T-helper 17 cell (primary cell): ENCODE data around the gene PMVK. TPM values are rescaled to one million over a fixed set of nuclear protein-coding genes. Genes with fewer than 3 reads are reported as not detected.

Source experiments
- ATAC-seq: fragments of 150-1000 bp; cut with Tn5 transposase; 2 replicates; pipeline ENCODE4 v1.10.0; 2021; ENCODE audit warnings: mild to moderate bottlenecking, moderate library complexity
- DNase-seq, 3 donors: peaks; one replicate each; pipeline versions ENCODE4 v3.0.0 to v3.0.0-alpha.2; 2020 to 2021
- H3K9me3 ChIP-seq: one replicate; pipeline ENCODE4 v1.7.0; 2013; ENCODE audit warnings: low read length, mild to moderate bottlenecking; ENCODE audit not compliant: control insufficient read depth, poor library complexity, severe bottlenecking
- H3K27ac Mint-ChIP-seq: one replicate; pipeline ENCODE4 v1.8.0; 2022; ENCODE audit warnings: mild to moderate bottlenecking, moderate library complexity, mixed read lengths
- H3K27me3 Mint-ChIP-seq: one replicate; pipeline ENCODE4 v1.8.0; 2022; ENCODE audit warnings: mixed read lengths
- H3K36me3 Mint-ChIP-seq: one replicate; pipeline ENCODE4 v1.8.0; 2022; ENCODE audit warnings: low read depth, mixed read lengths
- H3K4me1 Mint-ChIP-seq: one replicate; pipeline ENCODE4 v1.8.0; 2022; ENCODE audit warnings: mild to moderate bottlenecking, mixed read lengths
- H3K4me3 Mint-ChIP-seq: one replicate; pipeline ENCODE4 v1.8.0; 2022; ENCODE audit warnings: mild to moderate bottlenecking, moderate library complexity, mixed read lengths
- total RNA-seq, 4 donors: library from RNA in 2 of 4; stranded (reverse) in 2 of 4; gene quantifications; one replicate each; pipeline ENCODE4 v1.2.3 and lab custom pipeline; 2022 to 2026

The PMVK gene
- total RNA-seq, 2 donors from 2014 or later: 19.0 to 19.9 TPM

DNA sequence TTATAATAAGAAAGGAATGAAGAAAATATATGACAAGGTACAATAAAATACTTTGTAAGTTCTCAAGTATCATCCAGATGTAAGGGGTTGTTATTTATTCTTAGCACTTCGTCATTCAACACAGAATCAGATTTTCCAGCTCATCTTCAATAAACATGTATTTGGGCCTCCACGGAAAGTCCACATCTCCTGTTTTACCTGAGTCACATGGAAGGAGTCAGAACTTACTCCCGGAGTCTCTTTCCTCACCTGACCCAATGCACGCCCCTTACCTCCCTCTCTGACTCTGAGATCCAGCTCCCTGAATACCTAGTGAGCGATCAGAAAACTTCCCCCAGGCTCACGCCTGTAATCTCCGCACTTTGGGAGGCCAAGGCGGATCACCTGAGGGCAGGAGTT is 1.5 kb upstream of the PMVK start:
- Mint-ChIP-seq H3K27me3 (no peaks in the 10 kb centered on the region), H3K4me3 (peak overlapping the region; percentile 99), H3K27ac (peak overlapping the region; percentile 100), H3K4me1 (peaks cover 68% of the 10 kb centered on the region), H3K36me3 (peaks cover 2% of the 10 kb centered on the region)
- DNase-seq (no peak), ATAC-seq (no peak)
- no peaks in the 10 kb centered on the region for H3K9me3 ChIP-seq

DNA sequence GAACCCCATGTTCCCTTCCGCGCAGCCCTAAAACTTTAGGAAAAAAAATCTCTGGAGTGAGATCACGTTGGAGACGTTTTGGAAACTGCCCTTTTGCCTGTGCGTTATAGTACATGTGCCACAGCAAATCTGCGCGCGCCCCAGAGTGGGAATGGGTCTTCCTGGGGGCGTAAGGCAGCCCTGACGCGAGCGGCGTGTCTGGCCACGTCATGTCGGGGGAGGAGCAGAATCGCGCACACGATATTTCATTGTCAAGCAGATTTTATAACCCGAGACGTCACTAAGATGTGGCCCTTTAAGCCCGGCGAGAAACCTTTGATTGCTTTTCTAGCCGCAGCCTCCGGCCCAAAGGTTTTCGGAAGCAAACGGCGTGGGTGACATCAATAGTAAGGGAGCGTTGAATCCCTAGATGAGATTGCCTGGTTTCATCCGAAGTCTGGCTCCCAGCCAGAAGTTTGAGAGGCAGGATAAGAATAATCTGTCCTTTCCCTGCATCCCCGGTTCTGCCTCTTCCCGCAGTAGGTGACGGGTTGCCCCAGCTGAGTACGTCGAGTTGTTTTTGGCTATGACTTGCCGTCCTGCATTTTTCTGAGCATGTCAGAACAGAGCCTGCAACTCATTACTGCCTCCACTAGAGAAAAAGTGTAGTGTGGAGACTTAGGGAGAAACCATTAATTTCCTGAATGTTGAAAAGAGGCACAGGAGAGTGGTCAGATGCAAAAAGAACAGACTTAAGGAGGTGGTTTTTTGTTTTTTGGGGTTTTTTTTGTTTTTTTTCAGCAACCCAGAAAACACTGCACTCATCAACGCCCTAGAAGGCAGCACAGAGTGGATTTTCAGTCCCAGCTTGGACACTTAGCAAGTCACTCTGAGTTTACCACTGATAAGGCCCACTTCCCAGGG is 817 bp upstream of the PMVK start:
- Mint-ChIP-seq H3K27ac (peak overlapping the region; percentile 100), H3K36me3 (peaks cover 2% of the 10 kb centered on the region), H3K27me3 (no peaks in the 10 kb centered on the region), H3K4me1 (peaks cover 64% of the 10 kb centered on the region), H3K4me3 (peak overlapping the region; percentile 99)
- no peaks in the 10 kb centered on the region for H3K9me3 ChIP-seq
- DNase-seq (peak; percentile 80 to 86 (median 82)), ATAC-seq (peak; percentile 77)

DNA sequence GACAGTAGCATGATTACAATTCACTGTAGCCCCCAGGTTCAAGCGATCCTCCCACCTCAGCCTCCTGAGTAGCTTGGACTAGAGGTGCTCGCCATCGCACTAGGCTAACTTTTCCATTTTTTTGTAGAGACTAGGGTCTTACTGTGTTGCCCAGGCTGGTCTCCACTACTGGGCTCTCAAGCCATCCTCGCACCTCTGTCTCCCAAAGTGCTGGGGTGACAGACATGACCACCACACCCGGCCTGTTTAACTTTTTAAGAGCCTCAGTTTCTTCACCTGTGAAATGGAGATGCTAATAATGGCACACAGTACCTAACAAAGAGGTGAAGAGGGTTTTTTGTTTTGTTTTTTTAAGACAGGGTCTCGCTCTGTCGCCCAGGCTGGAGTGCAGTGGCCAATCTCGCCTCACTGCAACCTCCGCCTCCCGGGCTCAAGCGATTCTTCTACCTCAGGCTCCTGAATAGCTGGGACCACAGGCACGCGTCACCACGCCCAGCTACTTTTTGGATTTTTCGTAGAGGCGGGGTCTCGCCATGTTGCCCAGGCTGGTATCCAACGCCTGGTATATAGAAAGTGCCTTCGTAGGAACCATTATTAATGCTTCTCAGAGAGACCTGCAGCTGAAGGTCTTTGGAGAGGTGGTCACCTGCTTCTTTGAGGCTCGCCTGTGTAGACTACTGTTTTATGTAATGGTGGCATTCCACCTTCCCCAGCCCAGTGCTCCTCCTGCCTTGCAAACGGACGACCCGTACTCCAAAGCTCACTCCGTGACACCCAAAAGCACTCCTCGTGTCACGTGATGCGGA is 567 bp downstream of the PMVK start:
- Mint-ChIP-seq H3K27me3 (no peaks in the 10 kb centered on the region), H3K4me1 (peaks cover 51% of the 10 kb centered on the region), H3K4me3 (peak overlapping the region; percentile 99), H3K27ac (peak overlapping the region; percentile 100), H3K36me3 (peaks cover 2% of the 10 kb centered on the region)
- ATAC-seq: peak; percentile 0
- no peak for DNase-seq
- no peaks in the 10 kb centered on the region for H3K9me3 ChIP-seq

DNA sequence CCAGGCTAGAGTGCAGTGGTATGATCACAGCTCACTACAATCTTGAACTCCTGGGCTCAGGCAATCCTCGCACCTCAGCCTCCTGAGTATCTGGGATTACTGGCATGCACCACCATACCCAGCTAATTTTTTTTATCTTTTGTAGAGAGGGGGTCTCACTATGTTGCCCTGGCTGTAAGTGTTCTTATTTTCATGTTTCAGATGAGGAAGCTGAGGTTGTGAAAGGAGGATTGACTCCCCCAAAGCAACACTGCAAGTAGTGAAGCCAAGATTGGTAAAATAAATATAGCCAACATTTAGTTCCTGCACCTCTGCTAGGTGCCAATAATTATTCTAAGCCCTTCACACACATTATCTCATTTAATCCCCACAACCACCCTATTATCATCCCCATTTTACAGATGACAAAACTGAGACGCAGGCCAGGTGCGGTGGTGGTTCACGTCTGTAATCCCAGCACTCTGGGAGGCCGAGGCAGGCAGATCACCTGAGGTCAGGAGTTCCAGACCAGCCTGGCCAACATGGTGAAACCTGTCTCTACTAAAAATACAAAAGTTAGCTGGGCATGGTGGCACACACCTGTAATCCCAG is 2.1 kb downstream of the PMVK start:
- H3K27me3 Mint-ChIP-seq: no peaks in the 10 kb centered on the region
- peak overlapping the region; percentile 31 for H3K4me3 Mint-ChIP-seq
- ATAC-seq: no peak
- H3K4me1 Mint-ChIP-seq: peaks cover 41% of the 10 kb centered on the region
- peaks cover 2% of the 10 kb centered on the region for H3K36me3 Mint-ChIP-seq
- DNase-seq: no peak
- peak overlapping the region; percentile 100 for H3K27ac Mint-ChIP-seq
- no peaks in the 10 kb centered on the region for H3K9me3 ChIP-seq

DNA sequence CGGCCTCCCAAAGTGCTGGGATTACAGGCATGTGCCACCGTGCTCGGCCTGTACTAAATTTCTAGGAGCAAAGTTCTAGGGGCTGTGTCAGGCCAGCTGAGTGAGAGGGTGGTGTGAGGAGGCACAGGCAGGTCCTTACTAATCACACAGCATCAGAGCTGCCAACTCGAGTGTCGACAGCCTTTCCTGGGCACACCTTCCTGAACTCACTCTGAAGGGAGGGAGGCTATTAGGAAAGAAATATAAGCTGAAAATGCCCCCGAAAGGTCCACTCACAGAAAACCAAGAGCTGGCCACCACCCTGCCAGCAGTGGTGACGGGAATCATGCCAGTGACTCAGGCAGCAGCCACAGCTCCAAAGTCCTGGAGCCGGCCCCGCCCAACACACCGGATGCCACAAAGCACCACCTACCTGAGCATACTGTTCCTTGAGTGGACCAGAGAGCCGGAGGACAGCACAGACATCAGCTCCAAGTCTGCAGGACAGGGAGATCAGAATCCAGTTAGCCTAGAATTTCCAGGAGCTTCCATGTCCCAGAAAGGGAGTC is 4.5 kb downstream of the PMVK start:
- Mint-ChIP-seq H3K4me1 (peaks cover 27% of the 10 kb centered on the region), H3K36me3 (peaks cover 9% of the 10 kb centered on the region), H3K27me3 (no peaks in the 10 kb centered on the region), H3K27ac (peak overlapping the region; percentile 72), H3K4me3 (no peak overlapping the region)
- H3K9me3 ChIP-seq: no peaks in the 10 kb centered on the region
- no peak for DNase-seq
- no peak for ATAC-seq

DNA sequence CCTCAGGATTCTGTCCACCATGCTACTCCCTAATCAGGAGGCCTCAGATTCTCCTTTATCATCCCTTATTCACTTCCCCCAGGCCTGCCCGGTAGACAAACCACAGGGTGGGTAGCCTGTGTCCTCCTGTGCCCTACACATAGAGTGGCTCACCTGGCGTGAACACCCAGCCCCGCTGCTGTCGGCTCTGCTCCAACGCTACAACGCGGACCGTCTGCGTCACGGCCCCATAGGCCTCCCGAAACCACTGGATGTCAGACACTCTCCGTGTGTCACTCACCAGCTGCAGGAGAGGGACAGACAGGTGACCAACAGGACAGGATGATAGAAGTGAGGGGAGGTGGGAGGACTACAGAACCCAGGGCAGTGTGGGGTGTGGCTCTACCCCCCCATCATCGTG is 10.3 kb downstream of the PMVK start:
- Mint-ChIP-seq H3K36me3 (peaks cover 7% of the 10 kb centered on the region), H3K27ac (peak overlapping the region; percentile 88), H3K27me3 (no peaks in the 10 kb centered on the region), H3K4me1 (peaks cover 27% of the 10 kb centered on the region), H3K4me3 (no peak overlapping the region)
- no peaks in the 10 kb centered on the region for H3K9me3 ChIP-seq
- no peak for DNase-seq
- ATAC-seq: no peak

DNA sequence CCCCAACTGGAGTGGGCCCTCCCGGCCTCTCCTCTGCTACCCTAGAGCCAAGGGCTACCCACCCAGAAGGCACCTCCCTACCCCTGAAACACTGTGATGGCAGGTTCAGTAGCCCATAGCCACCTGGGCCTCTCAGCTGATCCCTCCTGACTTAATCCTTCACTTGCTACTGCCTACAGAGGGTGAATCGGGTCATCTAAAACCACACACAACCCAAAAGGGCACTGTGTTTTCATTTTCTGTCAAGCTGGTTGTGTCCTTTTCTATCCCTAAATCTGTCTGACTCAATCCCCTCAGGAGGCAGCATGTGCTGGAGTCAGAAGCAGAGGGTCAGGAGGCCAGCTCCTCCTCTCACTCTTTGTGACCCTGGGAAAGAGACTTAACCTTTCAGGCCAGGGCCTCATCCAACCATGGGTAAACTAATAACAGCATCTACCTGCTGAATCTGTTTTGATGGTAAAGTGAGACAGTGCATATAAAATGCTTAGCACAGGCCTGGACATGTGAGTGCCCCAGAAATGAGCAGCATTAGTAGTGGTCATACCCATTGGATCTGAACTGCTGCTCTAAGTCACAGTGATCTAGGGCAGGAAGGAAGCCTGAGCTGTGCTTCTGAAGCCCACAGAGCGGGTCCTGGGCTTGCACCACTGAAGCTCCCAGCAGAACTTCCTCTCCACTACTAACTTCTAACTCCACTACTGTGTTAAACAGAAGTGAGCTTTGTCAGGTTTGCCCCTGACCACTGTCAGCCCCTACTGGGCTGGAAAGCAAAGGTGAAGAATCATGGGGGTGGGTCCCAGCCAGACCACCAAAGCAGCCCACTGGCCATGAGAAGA is 11.0 kb downstream of the PMVK start:
- peak; percentile 57 for ATAC-seq
- peak overlapping the region; percentile 88 for H3K27ac Mint-ChIP-seq

DNA sequence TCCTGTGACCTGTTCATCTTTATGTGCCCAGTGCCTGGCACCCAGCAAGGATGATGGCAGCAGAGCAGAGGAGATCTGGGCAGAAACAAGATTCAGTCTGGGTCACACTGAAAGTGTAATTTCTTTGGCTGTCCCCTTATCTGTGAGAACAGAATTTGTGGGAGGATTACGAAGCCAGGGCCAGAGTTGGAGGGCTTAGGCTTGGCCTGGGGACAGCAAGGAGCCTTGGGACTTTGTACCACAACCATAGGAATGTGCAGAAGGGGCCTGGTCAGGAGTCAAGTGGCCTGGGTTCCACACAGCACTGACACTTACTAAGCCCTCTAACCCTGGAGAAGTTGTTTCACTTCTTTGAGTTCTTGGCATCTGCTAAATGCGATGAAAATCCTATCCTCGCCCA is 12.8 kb downstream of the PMVK start:
- Mint-ChIP-seq H3K27ac (no peak overlapping the region), H3K36me3 (peaks cover 7% of the 10 kb centered on the region)

More for the DNA sequence above, 11.0 kb downstream of the PMVK start:
- no peak for DNase-seq
- Mint-ChIP-seq H3K4me1 (peaks cover 27% of the 10 kb centered on the region), H3K27me3 (no peaks in the 10 kb centered on the region), H3K36me3 (peaks cover 7% of the 10 kb centered on the region), H3K4me3 (no peak overlapping the region)
- H3K9me3 ChIP-seq: no peaks in the 10 kb centered on the region

DNA sequence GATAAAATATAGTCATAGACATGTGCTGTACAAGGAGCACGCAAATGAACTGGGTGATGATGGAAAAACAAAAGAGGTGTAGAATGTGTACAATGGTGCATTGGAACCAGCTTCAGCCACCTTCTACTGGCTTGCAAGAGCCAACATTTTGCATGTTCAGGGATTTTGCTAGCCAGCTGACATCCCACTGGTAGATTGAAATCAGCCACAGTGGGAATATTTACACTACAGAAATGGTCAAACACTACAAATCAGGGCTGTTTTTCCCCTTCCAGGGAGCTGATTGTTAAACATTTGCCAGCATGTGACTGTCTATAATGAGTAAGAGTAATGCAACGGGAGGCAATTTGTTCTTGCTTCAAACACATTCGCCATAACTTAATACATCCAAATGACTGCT is 23.2 kb downstream of the PMVK start:
- Mint-ChIP-seq H3K4me1 (peaks cover 4% of the 10 kb centered on the region), H3K36me3 (peaks cover 5% of the 10 kb centered on the region), H3K27ac (no peak overlapping the region), H3K27me3 (no peaks in the 10 kb centered on the region), H3K4me3 (no peak overlapping the region)
- DNase-seq (no peak), ATAC-seq (no peak)
- H3K9me3 ChIP-seq: no peaks in the 10 kb centered on the region

More for the DNA sequence above, 12.8 kb downstream of the PMVK start:
- Mint-ChIP-seq H3K27me3 (no peaks in the 10 kb centered on the region), H3K4me3 (no peak overlapping the region), H3K4me1 (peaks cover 27% of the 10 kb centered on the region)
- DNase-seq (no peak), ATAC-seq (no peak)
- H3K9me3 ChIP-seq: no peaks in the 10 kb centered on the region

DNA sequence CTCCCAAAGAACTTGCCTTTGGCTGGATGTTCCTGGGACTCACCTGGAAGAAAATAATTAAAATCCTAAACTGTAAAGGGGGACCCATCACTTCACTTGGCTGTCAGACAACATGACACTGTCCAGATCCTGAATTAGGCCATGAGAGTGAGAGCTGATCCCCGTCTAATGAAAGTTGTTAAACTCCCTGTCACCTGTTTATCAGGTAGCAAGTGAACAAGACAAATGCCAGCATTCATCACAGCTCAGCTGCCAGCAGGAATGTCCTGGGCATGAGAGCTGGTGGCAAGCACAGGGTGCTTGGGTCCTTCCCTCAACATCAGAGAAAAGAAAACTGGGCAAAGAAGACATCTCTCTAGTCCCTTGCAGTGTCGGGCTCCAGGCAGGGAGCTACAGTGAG is 23.8 kb downstream of the PMVK start:
- Mint-ChIP-seq H3K4me3 (no peak overlapping the region), H3K4me1 (peaks cover 4% of the 10 kb centered on the region), H3K36me3 (peaks cover 5% of the 10 kb centered on the region), H3K27me3 (no peaks in the 10 kb centered on the region), H3K27ac (no peak overlapping the region)
- DNase-seq: no peak
- no peak for ATAC-seq
- H3K9me3 ChIP-seq: no peaks in the 10 kb centered on the region

DNA sequence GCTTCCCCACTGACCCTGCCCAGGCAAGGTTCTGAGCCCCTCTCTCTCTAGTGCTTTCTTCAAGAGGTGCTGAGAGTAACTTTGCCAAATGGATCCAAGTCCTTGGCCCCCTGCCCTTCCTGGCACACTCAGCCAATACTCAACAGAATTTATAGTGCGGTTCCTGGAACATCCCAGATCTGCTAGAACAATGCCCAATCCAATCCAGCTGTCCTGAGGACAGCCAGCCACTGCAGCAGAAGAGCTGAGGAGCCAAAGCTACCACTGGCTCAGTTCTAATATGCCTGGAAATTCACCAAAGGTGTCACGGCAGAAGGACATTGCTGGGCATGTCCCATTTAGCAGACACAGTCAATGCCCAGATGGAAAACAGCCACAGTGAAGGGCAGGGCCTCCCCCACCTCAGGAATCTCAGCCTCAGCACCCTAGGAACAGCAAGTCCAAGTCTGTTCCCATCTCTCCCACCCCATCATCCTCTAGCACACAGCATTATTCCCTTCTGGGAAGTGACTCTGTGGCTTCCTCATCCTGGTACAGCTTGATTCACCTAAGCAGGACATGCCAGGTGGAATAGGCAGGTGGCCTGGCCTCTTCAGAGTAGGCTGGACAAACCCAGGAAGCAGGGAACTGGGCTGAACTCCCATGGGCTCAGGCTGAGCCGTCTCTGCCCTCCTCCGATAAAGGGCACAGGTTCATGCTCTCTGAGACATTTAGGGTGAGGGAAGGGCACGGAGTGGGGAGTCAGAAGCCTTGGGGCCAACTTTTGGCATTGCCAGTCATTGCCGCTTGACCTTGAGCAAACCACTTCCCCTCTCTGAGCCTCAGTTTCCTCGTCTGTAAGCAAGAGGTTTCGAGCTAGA is 24.6 kb downstream of the PMVK start:
- Mint-ChIP-seq H3K27ac (peak overlapping the region; percentile 14), H3K27me3 (no peaks in the 10 kb centered on the region), H3K4me3 (peak overlapping the region; percentile 15), H3K36me3 (peaks cover 5% of the 10 kb centered on the region), H3K4me1 (peaks cover 4% of the 10 kb centered on the region)
- H3K9me3 ChIP-seq: no peaks in the 10 kb centered on the region
- no peak for DNase-seq
- no peak for ATAC-seq

DNA sequence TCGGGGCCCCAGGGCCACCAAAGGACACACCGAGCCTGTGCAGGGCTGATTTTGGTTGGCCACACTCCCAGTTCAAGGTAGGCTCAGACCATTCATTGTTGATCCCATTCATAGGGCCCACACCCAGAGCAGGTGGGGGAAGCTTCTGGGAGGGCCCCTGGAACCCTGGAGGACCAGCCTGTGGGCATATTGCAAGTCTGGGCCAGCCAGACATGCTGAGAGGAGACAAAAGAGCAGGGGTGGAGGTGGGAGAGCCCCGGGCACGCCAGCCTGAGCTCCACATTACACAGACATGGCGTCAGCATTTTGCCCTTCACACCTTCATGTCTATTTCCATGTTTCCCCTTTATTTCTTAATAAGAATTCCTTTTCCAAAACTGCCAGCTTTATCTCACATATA is 25.7 kb downstream of the PMVK start:
- H3K36me3 Mint-ChIP-seq: peaks cover 5% of the 10 kb centered on the region
- ATAC-seq: no peak
- H3K4me1 Mint-ChIP-seq: peaks cover 4% of the 10 kb centered on the region
- H3K9me3 ChIP-seq: no peaks in the 10 kb centered on the region
- H3K27ac Mint-ChIP-seq: no peak overlapping the region
- no peak for DNase-seq
- H3K27me3 Mint-ChIP-seq: no peaks in the 10 kb centered on the region
- H3K4me3 Mint-ChIP-seq: no peak overlapping the region
